Measurements from ENCODE around the gene MTHFD1L.
"Not testable (repeated sequence)": the region's sequence is repeated elsewhere in the genome, so short reads cannot be mapped to it uniquely, and the experiment has no call there.

The MTHFD1L gene

GRCh38 chr6:150857062-150857944 is 8.2 kb upstream of the MTHFD1L start:
- TF ChIP-seq CTCF (conservative IDR thresholded peaks at IDR 0.05; ENCODE audit: control insufficient read depth, insufficient read depth, low read depth, low read length) = no peak
- DNase-seq (ENCODE audit: low read depth) = peak; percentile 99
- no peak overlapping the region for H3K4me3 ChIP-seq (ENCODE audit: control insufficient read depth, low read depth, low read length)

GRCh38 chr6:150857945-150858308 is 7.6 kb upstream of the MTHFD1L start:
- DNase-seq (ENCODE audit: low read depth) = no peak
- TF ChIP-seq CTCF (conservative IDR thresholded peaks at IDR 0.05; ENCODE audit: control insufficient read depth, insufficient read depth, low read depth, low read length) = no peak
- no peak overlapping the region for H3K4me3 ChIP-seq (ENCODE audit: control insufficient read depth, low read depth, low read length)

- not testable (repeated sequence) for DNase-seq (ENCODE audit: low read depth); H3K4me3 ChIP-seq (ENCODE audit: control insufficient read depth, low read depth, low read length)
Observed at GRCh38 chr6:150861448-150862168, 3.9 kb upstream of the MTHFD1L start.

- no peak for DNase-seq (ENCODE audit: low read depth)
- TF ChIP-seq CTCF (conservative IDR thresholded peaks at IDR 0.05; ENCODE audit: control insufficient read depth, insufficient read depth, low read depth, low read length) = no peak
- no peak overlapping the region for H3K4me3 ChIP-seq (ENCODE audit: control insufficient read depth, low read depth, low read length)
Observed at GRCh38 chr6:150863213-150863928, 2.1 kb upstream of the MTHFD1L start.

- DNase-seq (ENCODE audit: low read depth) = no peak
- H3K4me3 ChIP-seq (ENCODE audit: control insufficient read depth, low read depth, low read length) = peak overlapping the region; percentile 77
- TF ChIP-seq CTCF (conservative IDR thresholded peaks at IDR 0.05; ENCODE audit: control insufficient read depth, insufficient read depth, low read depth, low read length) = no peak
Observed at GRCh38 chr6:150865043-150865405, 478 bp upstream of the MTHFD1L start.

- DNase-seq (ENCODE audit: low read depth) = peak; percentile 86
- H3K4me3 ChIP-seq (ENCODE audit: control insufficient read depth, low read depth, low read length) = peak overlapping the region; percentile 77
- TF ChIP-seq CTCF (conservative IDR thresholded peaks at IDR 0.05; ENCODE audit: control insufficient read depth, insufficient read depth, low read depth, low read length) = no peak
Observed at GRCh38 chr6:150866147-150866990, 867 bp downstream of the MTHFD1L start.
